Testis (tissue), 3 donors: ENCODE data around the gene MPC1L. TPM values are rescaled to one million over a fixed set of nuclear protein-coding genes. Genes with fewer than 3 reads are reported as not detected.
"Not testable (repeated sequence)": the region's sequence is repeated elsewhere in the genome, so short reads cannot be mapped to it uniquely, and the experiment has no call there.

ENCODE experiments used
- DNase-seq: peaks from one replicate; pipeline ENCODE4 v3.0.0-alpha.2; 2019
- H3K27ac ChIP-seq, 2 donors: fragments of 200-600 bp; sonication (generic); one replicate each; pipeline ENCODE4 v1.5.1; 2019
- H3K27me3 ChIP-seq: fragments of 200-600 bp; sonication (generic); one replicate; pipeline ENCODE4 v1.5.1; 2019
- H3K36me3 ChIP-seq: fragments of 200-600 bp; sonication (generic); one replicate; pipeline ENCODE4 v1.5.1; 2017; ENCODE audit warnings: low read depth; ENCODE audit errors: missing control alignments
- H3K4me1 ChIP-seq: fragments of 200-600 bp; sonication (generic); one replicate; pipeline ENCODE4 v1.5.1; 2019
- H3K4me3 ChIP-seq, 2 donors: fragments of 200-600 bp; sonication (generic); one replicate each; pipeline ENCODE4 v1.5.1; 2017 to 2019
- H3K9me3 ChIP-seq: fragments of 200-600 bp; sonication (generic); one replicate; pipeline ENCODE4 v1.5.1; 2017
- POLR2A ChIP-seq: fragments of 450-650 bp; IDR thresholded peaks from one replicate; pipeline ENCODE4 v1.6.1; 2017; ENCODE audit warnings: antibody characterized with exemption, mild to moderate bottlenecking, moderate library complexity
- WGBS, 2 donors: methylation state at CpG; one replicate each; pipeline ENCODE4 v1.1.5; 2018; 5-methylcytosine and 5-hydroxymethylcytosine counted together
- intact Hi-C: fragments of 100-400 bp; cut with DNase I; formaldehyde crosslinking; loops from one replicate; pipeline ENCODE4 v1.15.1; 2023; ENCODE audit warnings: low total_unique reads
- polyA plus RNA-seq: library from polyadenylated mRNA; stranded (reverse); fragments of 350-450 nt; fragmentation: Illumina TruSeq; extraction: RNeasy Lipid Tissue Mini Kit (QIAGEN cat#74804); gene quantifications from one replicate; pipeline ENCODE4 v1.2.3, GENCODE V29; 2014; ENCODE audit warnings: low read depth, low replicate concordance; ENCODE audit not compliant: insufficient read depth
- total RNA-seq, 2 donors: library from RNA; depleted of rRNA; stranded (reverse); fragments of >200 nt; gene quantifications; one replicate each; pipeline ENCODE4 v1.2.3, GENCODE V29; 2016
- TF ChIP-seq, protein P1 (sequence below), 3 experiments: fragments of 450-650 bp in 2 of 3; fragments of 200-600 bp in 1 of 3; sonication (generic) in 1 of 3; IDR thresholded peaks; one replicate each; pipeline ENCODE4 v1.5.1; 2016 to 2019; ENCODE audit warnings: antibody characterized with exemption in 3 of 3, mild to moderate bottlenecking in 2 of 3, moderate library complexity in 1 of 3

MPC1L gene
- total and polyA plus RNA-seq, 3 donors from 2014 or later = 8.5 to 17.3 (median 11.4) TPM

DNA sequence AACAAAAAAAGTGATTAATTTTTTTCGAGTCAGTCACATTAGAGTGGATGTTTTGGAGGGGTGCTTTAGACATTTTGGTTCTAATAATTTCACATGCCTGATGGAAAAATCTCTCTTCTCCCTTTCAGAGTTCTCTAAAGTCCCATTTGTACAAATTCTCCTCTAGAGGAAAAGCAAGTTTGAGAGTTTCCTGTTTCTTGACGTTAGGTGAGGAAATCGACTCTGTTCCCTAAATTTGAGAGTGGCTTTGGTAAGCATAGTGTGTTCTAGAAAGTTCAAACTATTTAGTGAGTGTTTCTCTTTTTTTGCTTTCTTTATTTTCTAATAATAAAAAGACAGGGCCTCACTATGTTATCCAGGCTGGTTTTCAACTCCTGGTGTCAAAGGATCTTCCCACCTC lies 44.1 kb upstream of the MPC1L start:
- Histone ChIP-seq H3K27ac (no peak overlapping the region), H3K4me3 (no peak overlapping the region), H3K4me1 (peaks cover 10% of the 10 kb centered on the region), H3K36me3 (no peaks in the 10 kb centered on the region), H3K9me3 (no peaks in the 10 kb centered on the region), H3K27me3 (no peaks in the 10 kb centered on the region)
- TF ChIP-seq POLR2A = no peak
- TF ChIP-seq, protein P1, sequence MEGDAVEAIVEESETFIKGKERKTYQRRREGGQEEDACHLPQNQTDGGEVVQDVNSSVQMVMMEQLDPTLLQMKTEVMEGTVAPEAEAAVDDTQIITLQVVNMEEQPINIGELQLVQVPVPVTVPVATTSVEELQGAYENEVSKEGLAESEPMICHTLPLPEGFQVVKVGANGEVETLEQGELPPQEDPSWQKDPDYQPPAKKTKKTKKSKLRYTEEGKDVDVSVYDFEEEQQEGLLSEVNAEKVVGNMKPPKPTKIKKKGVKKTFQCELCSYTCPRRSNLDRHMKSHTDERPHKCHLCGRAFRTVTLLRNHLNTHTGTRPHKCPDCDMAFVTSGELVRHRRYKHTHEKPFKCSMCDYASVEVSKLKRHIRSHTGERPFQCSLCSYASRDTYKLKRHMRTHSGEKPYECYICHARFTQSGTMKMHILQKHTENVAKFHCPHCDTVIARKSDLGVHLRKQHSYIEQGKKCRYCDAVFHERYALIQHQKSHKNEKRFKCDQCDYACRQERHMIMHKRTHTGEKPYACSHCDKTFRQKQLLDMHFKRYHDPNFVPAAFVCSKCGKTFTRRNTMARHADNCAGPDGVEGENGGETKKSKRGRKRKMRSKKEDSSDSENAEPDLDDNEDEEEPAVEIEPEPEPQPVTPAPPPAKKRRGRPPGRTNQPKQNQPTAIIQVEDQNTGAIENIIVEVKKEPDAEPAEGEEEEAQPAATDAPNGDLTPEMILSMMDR (IDR thresholded peaks at IDR 0.05) = no peak
- 60 to 77% methylated on average over 3 of the region's 3 CpGs for WGBS, 2 donors
- no peak for DNase-seq
- intact Hi-C loops = no loop called here

DNA sequence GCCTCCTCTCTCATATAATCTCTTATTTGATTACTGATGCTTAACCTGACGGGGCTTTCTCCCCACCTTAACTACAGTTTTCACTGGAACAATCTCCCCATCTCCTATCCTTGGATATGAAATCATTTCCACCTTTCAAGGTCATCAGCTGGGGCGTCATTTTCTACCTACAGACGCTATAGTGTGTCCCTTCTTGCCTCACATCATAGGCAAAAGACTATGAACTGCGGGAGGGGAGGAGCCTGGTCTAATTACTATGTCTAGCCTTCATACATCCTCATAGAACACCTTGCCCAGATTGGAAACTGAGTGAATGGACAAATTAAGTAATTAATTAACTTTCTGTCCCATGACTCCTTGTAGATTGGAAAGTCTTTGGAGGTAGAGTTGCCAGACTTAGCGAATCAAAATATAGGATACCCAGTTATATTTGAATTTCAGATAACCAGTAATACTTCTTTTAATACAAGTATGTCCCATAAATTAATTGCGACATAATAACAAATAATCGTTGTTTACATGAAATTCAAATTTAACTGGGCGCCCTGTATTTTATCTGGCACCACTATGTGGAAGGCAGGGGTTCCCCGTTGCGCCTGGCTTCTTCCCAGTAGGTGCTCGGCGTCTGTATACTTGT lies 43.2 kb upstream of the MPC1L start:
- intact Hi-C loops = no loop called here
- Histone ChIP-seq H3K36me3 (no peaks in the 10 kb centered on the region), H3K4me3 (peak overlapping the region; percentile 70 to 77), H3K4me1 (peaks cover 10% of the 10 kb centered on the region), H3K27me3 (no peaks in the 10 kb centered on the region), H3K9me3 (no peaks in the 10 kb centered on the region), H3K27ac (peak overlapping the region; percentile 72 to 84)
- TF ChIP-seq, protein P1 (IDR thresholded peaks at IDR 0.05) = no peak
- TF ChIP-seq POLR2A = no peak
- DNase-seq = no peak
- WGBS, 2 donors = 6 to 11% methylated on average over 12 of the region's 12 CpGs

- TF ChIP-seq, protein P1 (IDR thresholded peaks at IDR 0.05) = no peak
- no peak for TF ChIP-seq POLR2A
- H3K36me3 ChIP-seq = no peaks in the 10 kb centered on the region
- H3K9me3 ChIP-seq = no peaks in the 10 kb centered on the region
- WGBS, 2 donors = 1% methylated on average over 20 of the region's 89 CpGs; no CpG with 5 or more reads in 1 of the 2 donors
- H3K4me3 ChIP-seq = peak within 1 kb of the TSS; percentile 70 to 77
- no peaks in the 10 kb centered on the region for H3K27me3 ChIP-seq
- peak within 1 kb of the TSS; percentile 72 to 84 for H3K27ac ChIP-seq
- intact Hi-C loops = no loop called here
- H3K4me1 ChIP-seq = peaks cover 10% of the 10 kb centered on the region
- peak; percentile 94 for DNase-seq
These were observed 42.5 kb upstream of the MPC1L start, which contains the start of gene ATP6AP2 for GRCh38 chrX:40580537-40581335. Gene ATP6AP2, plus strand, starts transcription at chrX:40580970. Its CDS starts 96 bp downstream, at chrX:40581066.

- Histone ChIP-seq H3K36me3 (no peaks in the 10 kb centered on the region), H3K4me1 (peaks cover 10% of the 10 kb centered on the region), H3K9me3 (no peaks in the 10 kb centered on the region), H3K27ac (peak overlapping the region; percentile 72 to 84), H3K27me3 (no peaks in the 10 kb centered on the region), H3K4me3 (peak overlapping the region; percentile 70 to 77)
- DNase-seq = no peak
- intact Hi-C loops = no loop called here
- 1 to 11% methylated on average over 4 to 11 of the region's 15 CpGs for WGBS, 2 donors
- no peak for TF ChIP-seq POLR2A
- TF ChIP-seq, protein P1 (IDR thresholded peaks at IDR 0.05) = no peak
These were observed 41.8 kb upstream of the MPC1L start for GRCh38 chrX:40581336-40581920.

GRCh38 chrX:40582178-40582577 lies 41.0 kb upstream of the MPC1L start:
- H3K4me3 ChIP-seq, H3K9me3 ChIP-seq, H3K36me3 ChIP-seq, H3K27me3 ChIP-seq, intact Hi-C loops, H3K27ac ChIP-seq, DNase-seq: not testable (repeated sequence)
- WGBS, 2 donors = 54 to 70% methylated on average over 11 to 13 of the region's 13 CpGs
- H3K4me1 ChIP-seq = peaks cover 10% of the 10 kb centered on the region
